ENCODE measurements around the gene XYLT1.
"Not testable (repeated sequence)": the region's sequence is repeated elsewhere in the genome, so short reads cannot be mapped to it uniquely, and the experiment has no call there.

Gene XYLT1

DNA sequence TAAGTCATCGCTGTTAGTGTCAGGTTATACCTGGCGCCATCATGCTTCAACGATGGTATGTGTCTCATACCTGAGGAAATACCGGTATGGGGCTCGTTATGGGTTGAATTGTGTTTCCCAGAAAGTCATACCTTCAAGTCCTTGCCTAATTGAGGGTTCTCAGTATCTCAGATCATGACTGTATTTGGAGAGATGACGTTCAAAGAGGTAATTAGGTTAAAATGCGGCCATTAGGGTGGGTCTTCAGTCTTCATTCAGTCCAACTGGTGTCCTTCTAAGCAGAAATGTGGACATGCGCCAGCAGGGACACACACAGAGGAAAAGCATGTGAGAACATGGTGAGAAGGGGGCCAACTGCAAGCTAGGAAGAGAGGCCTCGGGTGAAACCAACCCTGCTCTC, 37.5 kb upstream of the XYLT1 start:
- H3K27me3 ChIP-seq (ENCODE audit: control insufficient read depth, low read length) = peaks cover 22% of the 10 kb centered on the region
- no peaks in the 10 kb centered on the region for H3K36me3 ChIP-seq (ENCODE audit: control insufficient read depth, low read length)
- H3K9me3 ChIP-seq (ENCODE audit: control insufficient read depth, insufficient read depth, low read length) = no peaks in the 10 kb centered on the region
- H3K4me2 ChIP-seq (ENCODE audit: low read length) = no peak overlapping the region
- no peaks in the 10 kb centered on the region for H3K79me2 ChIP-seq (ENCODE audit: control insufficient read depth, low read length)
- H4K20me1 ChIP-seq (ENCODE audit: control insufficient read depth, insufficient read depth, low read depth, low read length) = no peaks in the 10 kb centered on the region
- H3K27ac ChIP-seq (ENCODE audit: low read depth, low read length) = no peak overlapping the region
- no peaks in the 10 kb centered on the region for H3K9me2 ChIP-seq (replicated peaks; ENCODE audit: control insufficient read depth, low read length)
- H3K4me1 ChIP-seq (ENCODE audit: control insufficient read depth, low read length) = peaks cover 4% of the 10 kb centered on the region; the same call in 1 of the 2 replicates
- TF ChIP-seq, protein P1, sequence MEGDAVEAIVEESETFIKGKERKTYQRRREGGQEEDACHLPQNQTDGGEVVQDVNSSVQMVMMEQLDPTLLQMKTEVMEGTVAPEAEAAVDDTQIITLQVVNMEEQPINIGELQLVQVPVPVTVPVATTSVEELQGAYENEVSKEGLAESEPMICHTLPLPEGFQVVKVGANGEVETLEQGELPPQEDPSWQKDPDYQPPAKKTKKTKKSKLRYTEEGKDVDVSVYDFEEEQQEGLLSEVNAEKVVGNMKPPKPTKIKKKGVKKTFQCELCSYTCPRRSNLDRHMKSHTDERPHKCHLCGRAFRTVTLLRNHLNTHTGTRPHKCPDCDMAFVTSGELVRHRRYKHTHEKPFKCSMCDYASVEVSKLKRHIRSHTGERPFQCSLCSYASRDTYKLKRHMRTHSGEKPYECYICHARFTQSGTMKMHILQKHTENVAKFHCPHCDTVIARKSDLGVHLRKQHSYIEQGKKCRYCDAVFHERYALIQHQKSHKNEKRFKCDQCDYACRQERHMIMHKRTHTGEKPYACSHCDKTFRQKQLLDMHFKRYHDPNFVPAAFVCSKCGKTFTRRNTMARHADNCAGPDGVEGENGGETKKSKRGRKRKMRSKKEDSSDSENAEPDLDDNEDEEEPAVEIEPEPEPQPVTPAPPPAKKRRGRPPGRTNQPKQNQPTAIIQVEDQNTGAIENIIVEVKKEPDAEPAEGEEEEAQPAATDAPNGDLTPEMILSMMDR (IDR thresholded peaks at IDR 0.05; ENCODE audit: low read depth, low read length, poor library complexity, severe bottlenecking) = no peak
- TF ChIP-seq EZH2phosphoT487 (IDR thresholded peaks at IDR 0.05; ENCODE audit: borderline replicate concordance, low read length) = no peak
- H3F3A ChIP-seq (ENCODE audit: control insufficient read depth, insufficient read depth) = no peaks in the 10 kb centered on the region
- no peak overlapping the region for H3K4me3 ChIP-seq (ENCODE audit: low read length)

DNA sequence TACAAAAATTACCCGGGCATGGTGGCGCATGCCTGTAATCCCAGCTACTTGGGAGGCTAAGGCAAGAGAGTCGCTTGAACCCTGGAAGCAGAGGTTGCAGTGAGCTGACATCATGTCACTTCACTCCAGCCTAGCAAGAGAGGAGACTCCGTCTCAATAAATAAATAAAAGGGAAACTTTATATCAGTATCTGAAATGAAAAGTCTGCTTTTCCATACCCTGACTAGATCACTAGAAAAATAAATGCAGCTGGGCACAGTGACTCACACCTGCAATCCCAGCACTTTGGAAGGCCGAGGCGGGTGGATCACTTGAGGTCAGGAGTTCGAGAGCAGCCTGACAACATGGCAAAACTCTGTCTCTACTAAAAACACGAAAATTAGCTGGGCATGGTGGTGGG, 36.8 kb upstream of the XYLT1 start:
- H3K27me3 ChIP-seq (ENCODE audit: control insufficient read depth, low read length) = peaks cover 16% of the 10 kb centered on the region
- not testable (repeated sequence) for H3K79me2 ChIP-seq (ENCODE audit: control insufficient read depth, low read length); H3K27ac ChIP-seq (ENCODE audit: low read depth, low read length); H3K4me1 ChIP-seq (ENCODE audit: control insufficient read depth, low read length); H3K9me2 ChIP-seq (replicated peaks; ENCODE audit: control insufficient read depth, low read length); H3K9me3 ChIP-seq (ENCODE audit: control insufficient read depth, insufficient read depth, low read length); H4K20me1 ChIP-seq (ENCODE audit: control insufficient read depth, insufficient read depth, low read depth, low read length); H3F3A ChIP-seq (ENCODE audit: control insufficient read depth, insufficient read depth); H3K36me3 ChIP-seq (ENCODE audit: control insufficient read depth, low read length); H3K4me3 ChIP-seq (ENCODE audit: low read length); H3K4me2 ChIP-seq (ENCODE audit: low read length)

DNA sequence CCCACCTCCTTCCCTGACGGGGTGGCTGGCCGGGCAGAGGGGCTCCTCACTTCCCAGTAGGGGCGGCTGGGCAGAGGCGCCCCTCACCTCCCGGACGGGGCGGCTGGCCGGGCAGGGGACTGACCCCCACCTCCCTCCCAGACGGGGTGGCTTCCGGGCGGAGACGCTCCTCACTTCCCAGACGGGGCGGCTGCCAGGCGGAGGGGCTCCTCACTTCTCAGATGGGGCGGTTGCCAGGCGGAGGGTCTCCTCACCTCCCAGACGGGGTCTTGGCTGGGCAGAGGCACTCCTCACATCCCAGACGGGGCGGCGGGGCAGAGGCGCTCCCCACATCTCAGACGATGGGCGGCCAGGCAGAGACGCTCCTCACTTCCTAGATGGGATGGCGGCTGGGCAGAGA, 35.1 kb upstream of the XYLT1 start:
- H3K36me3 ChIP-seq (ENCODE audit: control insufficient read depth, low read length); H3K4me3 ChIP-seq (ENCODE audit: low read length); H3F3A ChIP-seq (ENCODE audit: control insufficient read depth, insufficient read depth); H3K4me1 ChIP-seq (ENCODE audit: control insufficient read depth, low read length); H4K20me1 ChIP-seq (ENCODE audit: control insufficient read depth, insufficient read depth, low read depth, low read length); H3K4me2 ChIP-seq (ENCODE audit: low read length); H3K9me3 ChIP-seq (ENCODE audit: control insufficient read depth, insufficient read depth, low read length); H3K9me2 ChIP-seq (replicated peaks; ENCODE audit: control insufficient read depth, low read length); H3K79me2 ChIP-seq (ENCODE audit: control insufficient read depth, low read length); H3K27me3 ChIP-seq (ENCODE audit: control insufficient read depth, low read length); H3K27ac ChIP-seq (ENCODE audit: low read depth, low read length): not testable (repeated sequence)

DNA sequence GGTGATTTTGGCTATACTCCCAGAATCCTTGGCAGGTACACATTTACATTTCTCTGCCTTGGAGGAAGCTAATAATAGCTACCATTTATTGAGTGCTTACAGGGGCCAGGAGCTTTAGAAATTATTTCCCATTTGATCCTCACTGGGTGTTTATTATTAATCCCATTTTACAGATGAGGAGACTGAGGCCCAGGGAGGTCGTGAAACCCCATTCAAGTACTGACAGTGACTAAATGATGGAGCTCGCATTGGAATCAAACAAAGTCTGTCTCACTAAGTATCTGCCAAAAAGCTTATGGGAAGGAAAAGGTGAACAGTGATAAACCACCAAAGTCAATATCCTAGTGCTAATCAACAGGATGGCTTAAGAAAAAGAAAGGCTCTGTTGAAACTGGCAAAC, 33.3 kb upstream of the XYLT1 start:
- H3K4me2 ChIP-seq (ENCODE audit: low read length) = no peak overlapping the region
- H3K9me3 ChIP-seq (ENCODE audit: control insufficient read depth, insufficient read depth, low read length) = no peaks in the 10 kb centered on the region
- H3K36me3 ChIP-seq (ENCODE audit: control insufficient read depth, low read length) = no peaks in the 10 kb centered on the region
- no peaks in the 10 kb centered on the region for H3K79me2 ChIP-seq (ENCODE audit: control insufficient read depth, low read length)
- no peaks in the 10 kb centered on the region for H3K9me2 ChIP-seq (replicated peaks; ENCODE audit: control insufficient read depth, low read length)
- H3K4me1 ChIP-seq (ENCODE audit: control insufficient read depth, low read length) = no peaks in the 10 kb centered on the region
- no peak for TF ChIP-seq EZH2phosphoT487 (IDR thresholded peaks at IDR 0.05; ENCODE audit: borderline replicate concordance, low read length)
- TF ChIP-seq, protein P1 (IDR thresholded peaks at IDR 0.05; ENCODE audit: low read depth, low read length, poor library complexity, severe bottlenecking) = no peak
- H3K4me3 ChIP-seq (ENCODE audit: low read length) = no peak overlapping the region
- H3K27ac ChIP-seq (ENCODE audit: low read depth, low read length) = no peak overlapping the region
- no peaks in the 10 kb centered on the region for H3F3A ChIP-seq (ENCODE audit: control insufficient read depth, insufficient read depth)
- peaks cover 3% of the 10 kb centered on the region; the same call in 1 of the 2 replicates for H3K27me3 ChIP-seq (ENCODE audit: control insufficient read depth, low read length)
- no peaks in the 10 kb centered on the region for H4K20me1 ChIP-seq (ENCODE audit: control insufficient read depth, insufficient read depth, low read depth, low read length)

Measured in DOHH2 (cell line).